NCI-H2196 treated with DMSO at 0.1 percent for 48 hours (cell line): ENCODE data around the gene OR5B3.
"Not testable (repeated sequence)": the region's sequence is repeated elsewhere in the genome, so short reads cannot be mapped to it uniquely, and the experiment has no call there.

ENCODE experiments used
- DNase-seq: peaks from one replicate; lab custom pipeline; 2025; ENCODE audit not compliant: unreplicated experiment; lab: John Stamatoyannopoulos, UW

The OR5B3 gene

GRCh38 chr11:58406774-58407173 lies at the start of gene OR5B3:
Gene OR5B3, minus strand, starts transcription at chr11:58406874. Its CDS starts 3,465 bp downstream, at chr11:58403409.
- DNase-seq, result no peak

GRCh38 chr11:58451585-58451984 lies 44.9 kb upstream of the OR5B3 start:
- no peak for DNase-seq

- no peak for DNase-seq
Measured at GRCh38 chr11:58446294-58446693, 39.6 kb upstream of the OR5B3 start.

- DNase-seq, result no peak
Measured at GRCh38 chr11:58444300-58444699, 37.6 kb upstream of the OR5B3 start.

- no peak for DNase-seq
Measured at GRCh38 chr11:58442136-58442535, 35.5 kb upstream of the OR5B3 start, which contains the start of gene OR5B12. Gene OR5B12, minus strand, starts transcription at chr11:58442236. Its CDS starts 2,085 bp downstream, at chr11:58440151.

GRCh38 chr11:58438486-58438885 lies 31.8 kb upstream of the OR5B3 start:
- no peak for DNase-seq

- no peak for DNase-seq
Measured at GRCh38 chr11:58434217-58434616, 27.5 kb upstream of the OR5B3 start.

GRCh38 chr11:58433638-58434203 lies 27.0 kb upstream of the OR5B3 start:
- no peak for DNase-seq

- no peak for DNase-seq
Measured at GRCh38 chr11:58429273-58429672, 22.6 kb upstream of the OR5B3 start.

- DNase-seq, result no peak
Measured at GRCh38 chr11:58428021-58428420, 21.3 kb upstream of the OR5B3 start, which contains the start of gene OR5B2. Gene OR5B2, minus strand, starts transcription at chr11:58428121. Its CDS starts 4,860 bp downstream, at chr11:58423261.

- not testable (repeated sequence) for DNase-seq
Measured at GRCh38 chr11:58399622-58400021, 7.1 kb downstream of the OR5B3 start.

- DNase-seq, result no peak
Measured at GRCh38 chr11:58395581-58395980, 11.1 kb downstream of the OR5B3 start.

- DNase-seq, result no peak
Measured at GRCh38 chr11:58394195-58394594, 12.5 kb downstream of the OR5B3 start.

GRCh38 chr11:58392746-58393145 lies 13.9 kb downstream of the OR5B3 start:
- DNase-seq, result no peak

GRCh38 chr11:58391879-58392278 lies 14.8 kb downstream of the OR5B3 start:
- no peak for DNase-seq

GRCh38 chr11:58390551-58391063 lies 16.1 kb downstream of the OR5B3 start:
- DNase-seq, result no peak

GRCh38 chr11:58358969-58359368 lies 47.7 kb downstream of the OR5B3 start, which contains the start of gene OR5B17:
Gene OR5B17, minus strand, starts transcription at chr11:58359069. Its CDS starts 0 bp downstream, at chr11:58359069.
- DNase-seq, result no peak

- DNase-seq, result no peak
Measured at GRCh38 chr11:58354727-58355126, 51.9 kb downstream of the OR5B3 start.
